Testis (tissue), 3 donors: Measurements from ENCODE around the gene GNAI1. TPM values are rescaled to one million over a fixed set of nuclear protein-coding genes. Genes with fewer than 3 reads are reported as not detected.

ENCODE experiments used
- DNase-seq: peaks from one replicate; pipeline ENCODE4 v3.0.0-alpha.2; 2019
- H3K27ac ChIP-seq, 2 donors: fragments of 200-600 bp; sonication (generic); one replicate each; pipeline ENCODE4 v1.5.1; 2019
- H3K27me3 ChIP-seq: fragments of 200-600 bp; sonication (generic); one replicate; pipeline ENCODE4 v1.5.1; 2019
- H3K36me3 ChIP-seq: fragments of 200-600 bp; sonication (generic); one replicate; pipeline ENCODE4 v1.5.1; 2017; ENCODE audit warnings: low read depth; ENCODE audit errors: missing control alignments
- H3K4me1 ChIP-seq: fragments of 200-600 bp; sonication (generic); one replicate; pipeline ENCODE4 v1.5.1; 2019
- H3K4me3 ChIP-seq, 2 donors: fragments of 200-600 bp; sonication (generic); one replicate each; pipeline ENCODE4 v1.5.1; 2017 to 2019
- H3K9me3 ChIP-seq: fragments of 200-600 bp; sonication (generic); one replicate; pipeline ENCODE4 v1.5.1; 2017
- POLR2A ChIP-seq: fragments of 450-650 bp; IDR thresholded peaks from one replicate; pipeline ENCODE4 v1.6.1; 2017; ENCODE audit warnings: antibody characterized with exemption, mild to moderate bottlenecking, moderate library complexity
- WGBS, 2 donors: methylation state at CpG; one replicate each; pipeline ENCODE4 v1.1.5; 2018; 5-methylcytosine and 5-hydroxymethylcytosine counted together
- intact Hi-C: fragments of 100-400 bp; cut with DNase I; formaldehyde crosslinking; loops from one replicate; pipeline ENCODE4 v1.15.1; 2023; ENCODE audit warnings: low total_unique reads
- polyA plus RNA-seq: library from polyadenylated mRNA; stranded (reverse); fragments of 350-450 nt; fragmentation: Illumina TruSeq; extraction: RNeasy Lipid Tissue Mini Kit (QIAGEN cat#74804); gene quantifications from one replicate; pipeline ENCODE4 v1.2.3, GENCODE V29; 2014; ENCODE audit warnings: low read depth, low replicate concordance; ENCODE audit not compliant: insufficient read depth
- total RNA-seq, 2 donors: library from RNA; depleted of rRNA; stranded (reverse); fragments of >200 nt; gene quantifications; one replicate each; pipeline ENCODE4 v1.2.3, GENCODE V29; 2016
- TF ChIP-seq, protein P1 (sequence below), 3 experiments: fragments of 450-650 bp in 2 of 3; fragments of 200-600 bp in 1 of 3; sonication (generic) in 1 of 3; IDR thresholded peaks; one replicate each; pipeline ENCODE4 v1.5.1; 2016 to 2019; ENCODE audit warnings: antibody characterized with exemption in 3 of 3, mild to moderate bottlenecking in 2 of 3, moderate library complexity in 1 of 3

The GNAI1 gene
- total and polyA plus RNA-seq, 3 donors from 2014 or later = 46.9 to 61.6 (median 59.0) TPM

DNA sequence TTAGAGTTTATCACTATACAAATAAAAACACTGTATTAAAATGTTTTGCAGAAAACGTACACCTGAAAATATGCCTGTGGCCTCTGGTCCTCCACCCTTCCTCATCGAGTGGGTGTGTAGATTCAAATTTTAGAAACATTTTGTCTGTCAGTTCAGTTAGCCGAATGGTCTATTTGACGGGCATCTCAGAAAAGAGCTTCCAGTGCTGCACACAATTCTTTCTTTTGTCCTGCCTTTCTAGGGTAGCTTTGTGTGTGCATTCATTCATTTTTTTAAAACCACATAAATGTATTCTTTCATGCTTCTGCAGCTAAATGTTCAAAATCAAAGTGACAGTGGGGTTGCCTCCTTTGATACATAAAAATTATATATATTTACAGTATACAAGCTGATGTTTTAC lies 46.8 kb downstream of the GNAI1 start:
- intact Hi-C loops = no loop called here
- WGBS, 2 donors = 80 to 91% methylated on average over 4 of the region's 4 CpGs
- no peak for DNase-seq

DNA sequence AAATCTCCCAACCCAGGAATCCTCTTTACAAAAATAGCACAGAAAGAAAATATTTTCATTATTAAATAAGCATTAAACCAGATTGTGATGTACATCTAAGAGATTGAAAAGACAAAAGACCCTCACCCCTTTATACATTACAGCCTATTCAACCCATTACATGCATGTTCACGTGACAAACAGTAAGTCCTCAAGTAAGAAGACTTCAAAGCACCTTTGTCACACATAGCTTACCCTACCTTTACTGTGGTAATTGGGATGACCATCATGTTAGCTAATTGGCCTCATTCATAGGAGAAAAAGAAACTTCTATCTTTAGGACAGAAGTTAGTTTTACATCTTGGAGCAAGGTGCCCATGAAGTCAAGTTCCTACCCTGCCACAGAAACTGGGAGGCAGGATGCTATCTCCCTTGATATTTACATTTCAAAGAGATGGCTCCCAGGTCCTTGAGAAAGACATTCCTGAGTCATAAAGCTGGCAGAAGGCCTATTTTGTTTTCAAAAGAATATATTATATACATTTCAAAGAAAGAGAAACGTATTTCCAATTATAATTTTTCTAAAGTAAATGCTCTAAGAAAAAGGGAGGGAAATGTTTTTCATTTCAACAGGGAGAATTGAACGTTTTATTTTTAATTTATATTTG lies 48.1 kb downstream of the GNAI1 start:
- H3K27me3 ChIP-seq = no peaks in the 10 kb centered on the region
- intact Hi-C loops = no loop called here
- no peak for DNase-seq
- H3K27ac ChIP-seq = no peak overlapping the region
- H3K4me3 ChIP-seq = no peak overlapping the region
- 64 to 69% methylated on average over 3 of the region's 3 CpGs for WGBS, 2 donors
- H3K36me3 ChIP-seq = no peaks in the 10 kb centered on the region
- no peaks in the 10 kb centered on the region for H3K9me3 ChIP-seq
- TF ChIP-seq POLR2A = no peak
- TF ChIP-seq, protein P1, sequence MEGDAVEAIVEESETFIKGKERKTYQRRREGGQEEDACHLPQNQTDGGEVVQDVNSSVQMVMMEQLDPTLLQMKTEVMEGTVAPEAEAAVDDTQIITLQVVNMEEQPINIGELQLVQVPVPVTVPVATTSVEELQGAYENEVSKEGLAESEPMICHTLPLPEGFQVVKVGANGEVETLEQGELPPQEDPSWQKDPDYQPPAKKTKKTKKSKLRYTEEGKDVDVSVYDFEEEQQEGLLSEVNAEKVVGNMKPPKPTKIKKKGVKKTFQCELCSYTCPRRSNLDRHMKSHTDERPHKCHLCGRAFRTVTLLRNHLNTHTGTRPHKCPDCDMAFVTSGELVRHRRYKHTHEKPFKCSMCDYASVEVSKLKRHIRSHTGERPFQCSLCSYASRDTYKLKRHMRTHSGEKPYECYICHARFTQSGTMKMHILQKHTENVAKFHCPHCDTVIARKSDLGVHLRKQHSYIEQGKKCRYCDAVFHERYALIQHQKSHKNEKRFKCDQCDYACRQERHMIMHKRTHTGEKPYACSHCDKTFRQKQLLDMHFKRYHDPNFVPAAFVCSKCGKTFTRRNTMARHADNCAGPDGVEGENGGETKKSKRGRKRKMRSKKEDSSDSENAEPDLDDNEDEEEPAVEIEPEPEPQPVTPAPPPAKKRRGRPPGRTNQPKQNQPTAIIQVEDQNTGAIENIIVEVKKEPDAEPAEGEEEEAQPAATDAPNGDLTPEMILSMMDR (IDR thresholded peaks at IDR 0.05) = no peak
- no peaks in the 10 kb centered on the region for H3K4me1 ChIP-seq

More for the DNA sequence above, 46.8 kb downstream of the GNAI1 start:
- no peaks in the 10 kb centered on the region for H3K9me3 ChIP-seq
- H3K27ac ChIP-seq = no peak overlapping the region
- no peaks in the 10 kb centered on the region for H3K36me3 ChIP-seq
- no peaks in the 10 kb centered on the region for H3K4me1 ChIP-seq
- H3K4me3 ChIP-seq = no peak overlapping the region
- TF ChIP-seq POLR2A = no peak
- TF ChIP-seq, protein P1 (IDR thresholded peaks at IDR 0.05) = no peak
- no peaks in the 10 kb centered on the region for H3K27me3 ChIP-seq

DNA sequence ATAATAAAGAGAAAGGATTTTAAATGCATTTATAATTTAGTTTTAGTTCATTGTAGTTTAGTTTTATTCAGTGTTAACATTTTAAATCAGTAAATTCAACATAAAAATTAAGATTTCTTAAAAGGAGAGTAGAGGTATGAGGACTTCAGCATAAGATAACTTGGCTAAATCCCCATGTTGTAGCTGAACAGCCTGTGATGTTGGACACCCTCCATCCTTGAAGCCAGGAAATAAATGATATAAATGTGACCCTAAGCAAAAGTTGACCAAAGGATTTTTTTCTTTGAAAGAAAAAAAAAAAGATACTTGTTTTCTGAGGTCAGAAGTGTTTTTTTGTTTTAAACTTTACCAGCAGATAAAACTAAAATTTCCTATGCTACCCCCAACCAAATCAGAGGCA lies 48.7 kb downstream of the GNAI1 start:
- TF ChIP-seq, protein P1 (IDR thresholded peaks at IDR 0.05) = no peak
- no peak for TF ChIP-seq POLR2A
- intact Hi-C loops = no loop called here
- Histone ChIP-seq H3K36me3 (no peaks in the 10 kb centered on the region), H3K4me1 (no peaks in the 10 kb centered on the region), H3K27me3 (no peaks in the 10 kb centered on the region), H3K4me3 (no peak overlapping the region), H3K9me3 (no peaks in the 10 kb centered on the region), H3K27ac (no peak overlapping the region)
- no peak for DNase-seq

DNA sequence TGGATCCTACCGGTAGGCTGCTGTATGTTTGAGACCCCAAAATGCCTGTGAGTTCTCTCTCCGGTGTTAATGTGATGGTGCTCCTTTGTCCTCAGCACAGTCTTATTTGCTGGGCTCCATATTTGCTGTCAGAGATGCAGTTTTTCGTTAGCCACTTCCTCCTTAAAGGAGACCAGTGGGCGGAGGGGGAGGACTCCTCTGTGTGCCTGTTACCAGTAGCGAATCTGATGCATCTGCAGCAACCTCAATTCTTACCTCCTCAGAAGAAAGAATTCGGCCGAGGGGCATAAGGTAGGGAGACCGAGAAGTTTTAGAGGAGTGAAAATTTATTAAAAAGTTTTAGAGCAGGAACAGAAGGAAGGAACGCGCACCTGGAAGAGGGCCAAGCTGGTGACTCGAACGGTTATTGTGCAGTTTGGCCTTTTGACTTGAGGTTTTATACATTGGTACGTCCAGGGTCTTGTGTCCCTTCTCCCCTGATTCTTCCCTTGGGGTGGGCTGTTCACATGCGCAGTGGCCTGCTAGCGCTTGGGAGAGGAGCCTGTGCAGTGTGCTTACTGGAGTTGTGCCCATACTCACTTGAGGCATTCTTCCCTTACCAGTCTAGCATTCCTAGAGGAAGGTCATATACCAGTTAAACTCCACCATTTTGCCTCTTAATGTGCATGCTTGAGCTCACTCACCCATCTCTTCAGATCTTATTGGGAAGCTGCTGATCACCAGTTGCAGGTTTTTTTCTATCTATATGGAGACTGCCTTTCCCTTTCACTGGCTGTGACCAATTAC lies 49.5 kb downstream of the GNAI1 start:
- TF ChIP-seq, protein P1 (IDR thresholded peaks at IDR 0.05) = no peak
- TF ChIP-seq POLR2A = no peak
- Histone ChIP-seq H3K4me1 (no peaks in the 10 kb centered on the region), H3K36me3 (no peaks in the 10 kb centered on the region), H3K9me3 (no peaks in the 10 kb centered on the region), H3K4me3 (no peak overlapping the region), H3K27me3 (no peaks in the 10 kb centered on the region), H3K27ac (no peak overlapping the region)
- intact Hi-C loops = no loop called here
- no peak for DNase-seq
- WGBS, 2 donors = 78 to 79% methylated on average over 15 of the region's 15 CpGs
